Neural crest cell (in vitro differentiated cells): ENCODE results near the gene NRSN1. TPM values are rescaled to one million over a fixed set of nuclear protein-coding genes. Genes with fewer than 3 reads are reported as not detected.

Source experiments
- DNase-seq: peaks from one replicate; pipeline ENCODE4 v3.0.0; 2021; ENCODE audit warnings: low read depth, mixed read lengths, low spot score
- H3K27ac Mint-ChIP-seq: one replicate; pipeline ENCODE4 v1.8.0; 2021; ENCODE audit warnings: mild to moderate bottlenecking, mixed read lengths; ENCODE audit not compliant: unreplicated experiment
- H3K27me3 Mint-ChIP-seq: 2 replicates; pipeline ENCODE4 v1.8.0; 2021; ENCODE audit warnings: low read depth, mild to moderate bottlenecking, mixed read lengths
- H3K36me3 Mint-ChIP-seq: 2 replicates; pipeline ENCODE4 v1.8.0; 2021; ENCODE audit warnings: low read depth, mild to moderate bottlenecking, mixed read lengths
- H3K4me1 Mint-ChIP-seq: 2 replicates; pipeline ENCODE4 v1.8.0; 2021; ENCODE audit warnings: mixed read lengths
- H3K4me3 Mint-ChIP-seq: one replicate; pipeline ENCODE4 v1.8.0; 2021; ENCODE audit warnings: mild to moderate bottlenecking, mixed read lengths
- H3K9me3 Mint-ChIP-seq: 2 replicates; pipeline ENCODE4 v1.8.0; 2021; ENCODE audit warnings: mixed read lengths
- CTCF ChIP-seq: fragments of 200-600 bp; sonication (generic); conservative IDR thresholded peaks from 2 replicates; pipeline ENCODE4 v1.5.0; 2021; ENCODE audit warnings: antibody characterized with exemption, mild to moderate bottlenecking
- total RNA-seq: library from RNA; stranded (reverse); gene quantifications from 2 replicates; pipeline ENCODE4 v1.2.1, GENCODE V29; 2021

Gene NRSN1
- total RNA-seq, 1 donor from 2014 or later, result 0.54 TPM

- no peak for TF ChIP-seq CTCF
- Mint-ChIP-seq H3K9me3 (peaks cover 2% of the 10 kb centered on the region), H3K4me3 (no peak overlapping the region), H3K36me3 (no peaks in the 10 kb centered on the region), H3K27ac (no peak overlapping the region), H3K27me3 (no peaks in the 10 kb centered on the region), H3K4me1 (peaks cover 2% of the 10 kb centered on the region)
- DNase-seq, result no peak
Measured at GRCh38 chr6:24157886-24158285, 31.9 kb downstream of the NRSN1 start.

GRCh38 chr6:24183584-24183983 lies 57.6 kb downstream of the NRSN1 start:
- Mint-ChIP-seq H3K9me3 (peaks cover 12% of the 10 kb centered on the region), H3K27me3 (no peaks in the 10 kb centered on the region), H3K4me3 (no peak overlapping the region), H3K4me1 (no peaks in the 10 kb centered on the region), H3K27ac (no peak overlapping the region), H3K36me3 (peaks cover 3% of the 10 kb centered on the region)
- no peak for DNase-seq
- no peak for TF ChIP-seq CTCF

- no peak for TF ChIP-seq CTCF
- Mint-ChIP-seq H3K27ac (no peak overlapping the region), H3K4me3 (no peak overlapping the region), H3K9me3 (peaks cover 9% of the 10 kb centered on the region), H3K36me3 (peaks cover under 1% of the 10 kb centered on the region), H3K4me1 (no peaks in the 10 kb centered on the region), H3K27me3 (no peaks in the 10 kb centered on the region)
- no peak for DNase-seq
Measured at GRCh38 chr6:24186349-24186748, 60.3 kb downstream of the NRSN1 start.

- no peak for TF ChIP-seq CTCF
- Mint-ChIP-seq H3K36me3 (no peaks in the 10 kb centered on the region), H3K4me3 (no peak overlapping the region), H3K27me3 (no peaks in the 10 kb centered on the region), H3K9me3 (peaks cover 8% of the 10 kb centered on the region), H3K27ac (no peak overlapping the region), H3K4me1 (no peaks in the 10 kb centered on the region)
- DNase-seq, result no peak
Measured at GRCh38 chr6:24187965-24188577, 62.1 kb downstream of the NRSN1 start.

- Mint-ChIP-seq H3K27me3 (no peaks in the 10 kb centered on the region), H3K36me3 (no peaks in the 10 kb centered on the region), H3K27ac (no peak overlapping the region), H3K4me3 (no peak overlapping the region), H3K9me3 (peaks cover 4% of the 10 kb centered on the region), H3K4me1 (no peaks in the 10 kb centered on the region)
- DNase-seq, result no peak
- TF ChIP-seq CTCF, result no peak
Measured at GRCh38 chr6:24188578-24189080, 62.6 kb downstream of the NRSN1 start.
